GM23248 (cell line): Measurements from ENCODE around the gene CAMK1D. TPM values are rescaled to one million over a fixed set of nuclear protein-coding genes. Genes with fewer than 3 reads are reported as not detected.

Experiments used
- DNase-seq: peaks from one replicate; pipeline ENCODE4 v3.0.0-alpha.2; 2015
- H2AFZ ChIP-seq: fragments of 200-600 bp; sonication (generic); 2 replicates; pipeline ENCODE4 v1.6.1; 2016; ENCODE audit warnings: antibody characterized with exemption
- H3F3A ChIP-seq: fragments of 200-600 bp; sonication (generic); 2 replicates; pipeline ENCODE4 v1.6.1; 2016; ENCODE audit warnings: mild to moderate bottlenecking, antibody characterized with exemption, mixed run types; ENCODE audit not compliant: insufficient read depth
- H3K27ac ChIP-seq: fragments of 200-600 bp; sonication (generic); 2 replicates; pipeline ENCODE4 v1.5.1; 2016; ENCODE audit warnings: mild to moderate bottlenecking
- H3K27me3 ChIP-seq: fragments of 200-600 bp; sonication (generic); replicated peaks from 2 replicates; pipeline ENCODE4 v1.6.1; 2016; ENCODE audit warnings: mild to moderate bottlenecking; ENCODE audit not compliant: insufficient read depth
- H3K36me3 ChIP-seq: fragments of 200-600 bp; sonication (generic); 2 replicates; pipeline ENCODE4 v1.6.1; 2016; ENCODE audit warnings: low read depth, mild to moderate bottlenecking
- H3K4me1 ChIP-seq: fragments of 200-600 bp; sonication (generic); 2 replicates; pipeline ENCODE4 v1.6.1; 2016; ENCODE audit warnings: mild to moderate bottlenecking; ENCODE audit not compliant: insufficient read depth
- H3K4me2 ChIP-seq: fragments of 200-600 bp; sonication (generic); one replicate; pipeline ENCODE4 v1.6.1; 2016; ENCODE audit warnings: mild to moderate bottlenecking; ENCODE audit not compliant: unreplicated experiment
- H3K4me3 ChIP-seq: fragments of 200-600 bp; sonication (generic); 2 replicates; pipeline ENCODE4 v1.5.1; 2016; ENCODE audit warnings: mild to moderate bottlenecking
- H3K79me2 ChIP-seq: fragments of 200-600 bp; sonication (generic); 2 replicates; pipeline ENCODE4 v1.6.1; 2016; ENCODE audit warnings: mild to moderate bottlenecking; ENCODE audit not compliant: insufficient read depth
- H3K9ac ChIP-seq: fragments of 200-600 bp; sonication (generic); 2 replicates; pipeline ENCODE4 v1.6.1; 2016; ENCODE audit warnings: mild to moderate bottlenecking
- H3K9me2 ChIP-seq: fragments of 200-600 bp; sonication (generic); 2 replicates; pipeline ENCODE4 v1.6.1; 2016; ENCODE audit warnings: mixed run types, mild to moderate bottlenecking, moderate library complexity; ENCODE audit not compliant: insufficient read depth
- H3K9me3 ChIP-seq: fragments of 200-600 bp; sonication (generic); one replicate; pipeline ENCODE4 v1.6.1; 2017; ENCODE audit warnings: low read depth
- H4K20me1 ChIP-seq: fragments of 200-600 bp; sonication (generic); 2 replicates; pipeline ENCODE4 v1.6.0; 2016; ENCODE audit not compliant: insufficient read depth
- EZH2 ChIP-seq: fragments of 200-600 bp; sonication (generic); IDR thresholded peaks from 2 replicates; pipeline ENCODE4 v1.6.1; 2018; ENCODE audit warnings: antibody characterized with exemption, mild to moderate bottlenecking; ENCODE audit not compliant: insufficient read depth, poor library complexity, severe bottlenecking
- EZH2phosphoT487 ChIP-seq: fragments of 200-600 bp; sonication (generic); IDR thresholded peaks from 2 replicates; pipeline ENCODE4 v1.6.1; 2018; ENCODE audit warnings: antibody characterized with exemption, moderate library complexity, mild to moderate bottlenecking, low read depth; ENCODE audit not compliant: insufficient read depth
- WGBS, 2 experiments: methylation state at CpG; one replicate each; pipeline ENCODE4 v1.1.6; 2015 to 2017; ENCODE audit warnings: low lambda C conversion rate in 2 of 2, low coverage in 1 of 2; ENCODE audit errors: missing lambda C conversion rate in 2 of 2; 5-methylcytosine and 5-hydroxymethylcytosine counted together
- in situ Hi-C: fragments of 300-500 bp; cut with MboI; formaldehyde crosslinking; loops from 2 replicates; pipeline ENCODE4 v1.15.0; 2020
- polyA plus RNA-seq: library from polyadenylated mRNA; unstranded; fragments of >200 nt; fragmentation: Nextera tagmentation; extraction: Ambion mirVana; gene quantifications from 2 replicates; pipeline ENCODE4 v1.2.1, GENCODE V29; 2016
- total RNA-seq: library from RNA; depleted of rRNA; stranded (reverse); fragments of >200 nt; shearing (Covaris generic); gene quantifications from 2 replicates; pipeline ENCODE4 v1.2.3, GENCODE V29; 2014

CAMK1D gene
- total and polyA plus RNA-seq, 2 experiments from 2014 or later, result 0.22 to 0.55 TPM

GRCh38 chr10:12502526-12503274 is 153.4 kb downstream of the CAMK1D start:
- H3K27me3 ChIP-seq, result no peaks in the 10 kb centered on the region; the same call in 1 of the 2 replicates
- WGBS, 2 experiments, result 66 to 74% methylated on average over 19 of the region's 19 CpGs

DNA sequence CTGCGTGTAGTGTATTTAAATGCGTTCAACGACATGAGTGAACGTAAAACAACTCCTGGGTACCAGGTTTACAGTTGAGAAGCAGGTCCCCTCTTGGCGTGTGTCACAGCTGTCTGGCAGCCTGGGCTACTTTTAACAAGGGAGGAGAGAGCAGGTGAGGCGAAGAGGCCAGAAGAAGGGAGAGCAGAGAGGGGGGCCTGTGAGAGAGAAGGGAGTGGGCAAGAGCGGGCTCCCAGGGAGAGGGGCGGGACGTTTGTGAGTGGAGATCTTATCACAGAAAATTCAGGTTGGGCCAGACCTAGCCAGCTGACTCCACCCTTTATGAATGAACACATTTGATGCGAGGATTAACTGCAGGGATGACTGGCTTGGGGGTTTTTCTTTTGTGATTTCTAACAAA is 154.0 kb downstream of the CAMK1D start:
- WGBS, 2 experiments, result 78 to 83% methylated on average over 8 to 10 of the region's 10 CpGs
- H4K20me1 ChIP-seq, result no peaks in the 10 kb centered on the region
- H3K36me3 ChIP-seq, result no peaks in the 10 kb centered on the region
- H3K9me2 ChIP-seq, result no peaks in the 10 kb centered on the region
- H3K9me3 ChIP-seq, result no peaks in the 10 kb centered on the region
- H3K9ac ChIP-seq, result no peak overlapping the region
- H3K4me2 ChIP-seq, result no peak overlapping the region
- no peak overlapping the region for H3K27ac ChIP-seq
- H3K4me1 ChIP-seq, result no peaks in the 10 kb centered on the region
- no peak overlapping the region for H3K4me3 ChIP-seq
- H3K79me2 ChIP-seq, result no peaks in the 10 kb centered on the region
- TF ChIP-seq EZH2phosphoT487 (no peak), EZH2 (no peak)
- H3F3A ChIP-seq, result no peaks in the 10 kb centered on the region
- no peak overlapping the region for H2AFZ ChIP-seq
- H3K27me3 ChIP-seq, result no peaks in the 10 kb centered on the region; the same call in 1 of the 2 replicates
- DNase-seq, result no peak
- in situ Hi-C loops, result no loop called here

More at GRCh38 chr10:12502526-12503274, 153.4 kb downstream of the CAMK1D start:
- Histone ChIP-seq H3K27ac (no peak overlapping the region), H3K9me3 (no peaks in the 10 kb centered on the region), H3K79me2 (no peaks in the 10 kb centered on the region), H3K9me2 (no peaks in the 10 kb centered on the region), H4K20me1 (no peaks in the 10 kb centered on the region), H3F3A (no peaks in the 10 kb centered on the region), H2AFZ (no peak overlapping the region), H3K4me2 (no peak overlapping the region), H3K9ac (no peak overlapping the region), H3K4me1 (no peaks in the 10 kb centered on the region), H3K36me3 (no peaks in the 10 kb centered on the region), H3K4me3 (no peak overlapping the region)
- in situ Hi-C loops, result no loop called here
- DNase-seq, result no peak
- no peak for TF ChIP-seq EZH2
- no peak for TF ChIP-seq EZH2phosphoT487

DNA sequence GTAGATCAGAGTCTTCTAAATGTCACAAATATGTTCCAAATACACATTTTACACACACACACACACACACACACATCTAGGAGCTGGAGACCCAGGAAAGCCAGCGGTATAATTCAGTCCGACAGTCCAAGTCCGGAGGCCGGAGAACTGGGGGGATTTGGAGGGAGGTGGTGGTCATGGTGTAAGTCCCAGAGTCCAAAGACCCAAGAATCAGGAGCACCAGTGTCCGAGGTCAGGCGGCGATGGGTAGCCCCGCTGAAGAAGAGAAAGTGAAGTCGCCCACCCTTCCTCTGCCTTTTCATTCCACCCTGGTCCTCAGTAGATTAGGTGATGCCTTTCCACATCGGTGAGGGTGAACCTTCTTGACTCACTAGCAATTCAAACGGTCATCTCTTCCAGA is 154.8 kb downstream of the CAMK1D start:
- Histone ChIP-seq H3K9ac (no peak overlapping the region), H3K79me2 (no peaks in the 10 kb centered on the region), H3K4me1 (no peaks in the 10 kb centered on the region), H3K4me2 (no peak overlapping the region), H3K9me3 (no peaks in the 10 kb centered on the region), H3K27me3 (no peaks in the 10 kb centered on the region; the same call in 1 of the 2 replicates), H4K20me1 (no peaks in the 10 kb centered on the region), H3K36me3 (no peaks in the 10 kb centered on the region), H2AFZ (no peak overlapping the region), H3K27ac (no peak overlapping the region), H3K9me2 (no peaks in the 10 kb centered on the region), H3F3A (no peaks in the 10 kb centered on the region), H3K4me3 (no peak overlapping the region)
- 85% methylated on average over 10 to 11 of the region's 11 CpGs for WGBS, 2 experiments
- TF ChIP-seq EZH2phosphoT487 (no peak), EZH2 (no peak)
- in situ Hi-C loops, result no loop called here
- no peak for DNase-seq

GRCh38 chr10:12504628-12505027 is 155.3 kb downstream of the CAMK1D start:
- Histone ChIP-seq H3K79me2 (no peaks in the 10 kb centered on the region), H3K9me3 (no peaks in the 10 kb centered on the region), H3K36me3 (no peaks in the 10 kb centered on the region), H3F3A (no peaks in the 10 kb centered on the region), H3K4me3 (no peak overlapping the region), H3K4me2 (no peak overlapping the region), H3K9me2 (no peaks in the 10 kb centered on the region), H4K20me1 (no peaks in the 10 kb centered on the region), H3K27me3 (no peaks in the 10 kb centered on the region), H3K27ac (no peak overlapping the region), H3K4me1 (no peaks in the 10 kb centered on the region), H2AFZ (no peak overlapping the region), H3K9ac (no peak overlapping the region)
- in situ Hi-C loops, result no loop called here
- no peak for DNase-seq
- 70 to 77% methylated on average over 10 of the region's 10 CpGs for WGBS, 2 experiments
- TF ChIP-seq EZH2, result no peak
- TF ChIP-seq EZH2phosphoT487, result no peak

- Histone ChIP-seq H3K36me3 (no peaks in the 10 kb centered on the region), H3F3A (no peaks in the 10 kb centered on the region), H3K9me2 (no peaks in the 10 kb centered on the region), H3K4me2 (no peak overlapping the region), H3K79me2 (no peaks in the 10 kb centered on the region), H4K20me1 (no peaks in the 10 kb centered on the region), H3K9ac (no peak overlapping the region), H3K9me3 (no peaks in the 10 kb centered on the region), H3K27ac (no peak overlapping the region), H3K4me3 (no peak overlapping the region), H2AFZ (no peak overlapping the region), H3K4me1 (no peaks in the 10 kb centered on the region), H3K27me3 (no peaks in the 10 kb centered on the region)
- no peak for TF ChIP-seq EZH2phosphoT487
- no peak for TF ChIP-seq EZH2
- in situ Hi-C loops, result no loop called here
- no peak for DNase-seq
- WGBS, 2 experiments, result 42 to 44% methylated on average over 6 of the region's 6 CpGs
These were observed 156.3 kb downstream of the CAMK1D start for GRCh38 chr10:12505683-12506082.
